Suprapubic skin (tissue), 4 donors: ENCODE data around the gene LIN37. TPM values are rescaled to one million over a fixed set of nuclear protein-coding genes. Genes with fewer than 3 reads are reported as not detected.

Source experiments
- DNase-seq, 2 donors: peaks; one replicate each; pipeline ENCODE4 v3.0.0-alpha.2; 2019; ENCODE audit warnings: low spot score in 2 of 2
- H3K27ac ChIP-seq: fragments of 200-600 bp; sonication (generic); one replicate; pipeline ENCODE4 v1.5.1; 2019
- H3K27me3 ChIP-seq: fragments of 200-600 bp; sonication (generic); one replicate; pipeline ENCODE4 v1.5.1; 2019
- H3K36me3 ChIP-seq: fragments of 200-600 bp; sonication (generic); one replicate; pipeline ENCODE4 v1.5.1; 2019
- H3K4me1 ChIP-seq: fragments of 200-600 bp; sonication (generic); one replicate; pipeline ENCODE4 v1.5.1; 2019
- H3K4me3 ChIP-seq: fragments of 200-600 bp; sonication (generic); one replicate; pipeline ENCODE4 v1.5.1; 2019; ENCODE audit warnings: mild to moderate bottlenecking
- H3K9me3 ChIP-seq: fragments of 200-600 bp; sonication (generic); one replicate; pipeline ENCODE4 v1.5.1; 2019
- CTCF ChIP-seq, 2 donors: fragments of 200-600 bp in 1 of 2; fragments of 450-650 bp in 1 of 2; sonication (generic) in 1 of 2; IDR thresholded peaks; one replicate each; pipeline ENCODE4 v1.5.1; 2016 to 2019; ENCODE audit warnings: antibody characterized with exemption in 2 of 2, mild to moderate bottlenecking in 1 of 2, moderate library complexity in 1 of 2
- EP300 ChIP-seq: sonication (generic); formaldehyde crosslinking; IDR thresholded peaks from one replicate; pipeline ENCODE4 v1.6.1; 2017; ENCODE audit warnings: antibody characterized with exemption
- POLR2A ChIP-seq, 2 donors: fragments of 450-650 bp; IDR thresholded peaks; one replicate each; pipeline ENCODE4 v1.6.1; 2017; ENCODE audit warnings: antibody characterized with exemption in 2 of 2, mild to moderate bottlenecking in 2 of 2, moderate library complexity in 2 of 2
- POLR2AphosphoS5 ChIP-seq, 3 donors: sonication (generic); formaldehyde crosslinking; IDR thresholded peaks; one replicate each; pipeline ENCODE4 v1.6.1; 2017; ENCODE audit warnings: antibody characterized with exemption in 3 of 3
- WGBS: methylation state at CpG from one replicate; pipeline ENCODE4 v1.1.5; 2018; 5-methylcytosine and 5-hydroxymethylcytosine counted together
- total RNA-seq, 4 donors: library from RNA; depleted of rRNA; stranded (reverse); fragments of >200 nt; gene quantifications; one replicate each; pipeline ENCODE4 v1.1.0, GENCODE V29; 2016

LIN37 gene
- total RNA-seq, 4 donors from 2014 or later: 11.0 to 21.5 (median 20.0) TPM

GRCh38 chr19:35710784-35711723 is 37.3 kb upstream of the LIN37 start:
- 48% methylated on average over 13 of the region's 13 CpGs for WGBS
- Histone ChIP-seq H3K9me3 (no peaks in the 10 kb centered on the region), H3K4me3 (no peak overlapping the region), H3K4me1 (peaks cover 10% of the 10 kb centered on the region), H3K36me3 (no peaks in the 10 kb centered on the region), H3K27me3 (no peaks in the 10 kb centered on the region), H3K27ac (no peak overlapping the region)
- no peak for DNase-seq
- TF ChIP-seq EP300 (no peak), POLR2AphosphoS5 (IDR thresholded peaks at IDR 0.05) (no peak), POLR2A (IDR thresholded peaks at IDR 0.05) (no peak), CTCF (IDR thresholded peaks at IDR 0.05) (no peak)

- TF ChIP-seq POLR2A (IDR thresholded peaks at IDR 0.05) (no peak), CTCF (IDR thresholded peaks at IDR 0.05) (no peak), POLR2AphosphoS5 (IDR thresholded peaks at IDR 0.05) (no peak), EP300 (no peak)
- H3K4me3 ChIP-seq: no peak overlapping the region
- WGBS: 73% methylated on average over 11 of the region's 11 CpGs
- no peak for DNase-seq
- no peaks in the 10 kb centered on the region for H3K27me3 ChIP-seq
- H3K9me3 ChIP-seq: no peaks in the 10 kb centered on the region
- peaks cover 17% of the 10 kb centered on the region for H3K4me1 ChIP-seq
- no peak overlapping the region for H3K27ac ChIP-seq
- no peaks in the 10 kb centered on the region for H3K36me3 ChIP-seq
Measured at GRCh38 chr19:35712567-35713505, 35.5 kb upstream of the LIN37 start.

DNA sequence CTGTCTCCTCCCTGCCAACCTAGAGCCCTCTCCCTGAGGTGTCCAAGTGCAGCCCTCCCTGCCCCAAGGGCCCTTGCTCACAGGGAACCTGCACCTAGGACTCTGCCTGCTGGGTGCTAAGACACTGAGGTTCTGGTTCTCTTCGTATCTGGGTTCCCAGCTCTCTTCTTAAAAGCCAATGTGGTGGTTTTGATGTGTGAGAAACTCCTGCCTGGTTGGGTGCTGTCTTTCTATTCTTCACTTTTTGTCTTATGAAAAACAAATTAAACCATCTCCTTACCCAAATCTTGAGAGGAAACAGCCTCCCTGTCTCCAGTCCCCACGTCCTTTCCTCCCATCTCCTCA is 34.9 kb upstream of the LIN37 start:
- H3K4me3 ChIP-seq: no peak overlapping the region
- no peak for DNase-seq
- TF ChIP-seq POLR2A (IDR thresholded peaks at IDR 0.05) (no peak), CTCF (IDR thresholded peaks at IDR 0.05) (no peak), EP300 (no peak), POLR2AphosphoS5 (IDR thresholded peaks at IDR 0.05) (no peak)

GRCh38 chr19:35713904-35714495 is 34.4 kb upstream of the LIN37 start:
- 83% methylated on average over 12 of the region's 12 CpGs for WGBS
- no peaks in the 10 kb centered on the region for H3K36me3 ChIP-seq
- H3K27me3 ChIP-seq: no peaks in the 10 kb centered on the region
- H3K4me1 ChIP-seq: peaks cover 24% of the 10 kb centered on the region
- H3K4me3 ChIP-seq: no peak overlapping the region
- DNase-seq: no peak
- H3K27ac ChIP-seq: no peak overlapping the region
- no peaks in the 10 kb centered on the region for H3K9me3 ChIP-seq
- no peak for TF ChIP-seq POLR2AphosphoS5 (IDR thresholded peaks at IDR 0.05)
- TF ChIP-seq EP300: no peak
- TF ChIP-seq CTCF (IDR thresholded peaks at IDR 0.05): no peak
- no peak for TF ChIP-seq POLR2A (IDR thresholded peaks at IDR 0.05)

More for the DNA sequence above, 34.9 kb upstream of the LIN37 start:
- H3K4me1 ChIP-seq: peaks cover 18% of the 10 kb centered on the region
- H3K27ac ChIP-seq: no peak overlapping the region
- no peaks in the 10 kb centered on the region for H3K36me3 ChIP-seq
- H3K27me3 ChIP-seq: no peaks in the 10 kb centered on the region
- WGBS: 72% methylated on average over 2 of the region's 2 CpGs
- no peaks in the 10 kb centered on the region for H3K9me3 ChIP-seq
